HG03060 (cell line): ENCODE measurements around the gene KCNS1.
"Not testable (repeated sequence)": the region's sequence is repeated elsewhere in the genome, so short reads cannot be mapped to it uniquely, and the experiment has no call there.

ENCODE experiments used
- ATAC-seq: cut with Tn5 transposase; IDR thresholded peaks from one replicate; pipeline ENCODE4 v1.9.1; 2021; ENCODE audit warnings: low read depth, moderate number of reproducible peaks; ENCODE audit not compliant: unreplicated experiment

The KCNS1 gene

DNA sequence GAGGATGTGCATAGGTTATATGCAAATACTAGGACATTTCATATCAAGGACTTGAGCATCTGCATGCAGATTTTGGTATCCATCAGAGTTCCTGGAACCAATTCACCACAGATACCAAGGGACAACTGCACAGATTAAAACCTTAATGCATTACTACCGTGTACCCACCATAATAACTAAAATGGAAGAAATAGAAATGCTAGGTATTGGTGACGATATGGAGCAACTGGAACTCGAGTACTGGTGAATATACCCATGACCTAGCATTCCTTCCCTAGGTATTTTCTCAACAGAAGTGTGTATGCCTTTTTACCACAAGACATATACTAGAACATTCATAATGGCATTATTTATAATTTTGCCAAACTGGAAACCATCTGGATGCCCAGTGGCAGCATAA, 18.5 kb downstream of the KCNS1 start:
- no peak for ATAC-seq

DNA sequence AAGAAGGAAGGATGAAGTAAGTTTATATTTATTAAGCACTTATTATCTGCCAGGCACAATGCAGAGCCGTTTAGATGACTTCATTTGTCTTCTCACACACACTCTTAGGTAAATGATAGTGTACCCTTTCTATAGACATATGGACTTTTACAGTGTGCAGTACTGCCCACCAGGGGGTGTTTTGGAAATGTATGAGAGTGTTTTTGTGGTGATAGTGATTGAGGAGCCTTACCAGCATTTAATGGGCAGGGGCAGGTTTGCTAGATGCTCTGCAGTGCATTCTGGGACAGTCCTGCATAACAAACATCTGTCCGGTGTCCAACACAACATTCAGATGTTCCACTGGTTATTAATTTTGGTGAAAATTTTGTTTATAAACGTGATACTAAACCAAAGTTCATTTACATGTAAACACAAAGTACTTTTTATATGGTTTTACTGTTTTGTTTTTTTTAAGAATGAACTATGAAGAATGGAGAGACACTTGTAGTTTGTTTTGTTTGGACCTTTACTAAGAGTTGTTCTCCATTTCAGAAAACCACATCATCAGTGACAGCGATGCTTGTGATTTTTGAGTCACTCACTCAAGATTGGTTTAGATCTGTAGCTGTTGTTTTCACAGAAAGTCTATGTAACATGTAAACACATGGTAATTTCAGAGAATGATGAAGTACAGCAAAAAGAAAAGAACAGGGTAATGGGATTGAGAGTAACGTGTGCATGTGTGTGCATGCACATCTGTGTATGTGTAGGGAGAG, 19.9 kb downstream of the KCNS1 start:
- ATAC-seq: no peak

DNA sequence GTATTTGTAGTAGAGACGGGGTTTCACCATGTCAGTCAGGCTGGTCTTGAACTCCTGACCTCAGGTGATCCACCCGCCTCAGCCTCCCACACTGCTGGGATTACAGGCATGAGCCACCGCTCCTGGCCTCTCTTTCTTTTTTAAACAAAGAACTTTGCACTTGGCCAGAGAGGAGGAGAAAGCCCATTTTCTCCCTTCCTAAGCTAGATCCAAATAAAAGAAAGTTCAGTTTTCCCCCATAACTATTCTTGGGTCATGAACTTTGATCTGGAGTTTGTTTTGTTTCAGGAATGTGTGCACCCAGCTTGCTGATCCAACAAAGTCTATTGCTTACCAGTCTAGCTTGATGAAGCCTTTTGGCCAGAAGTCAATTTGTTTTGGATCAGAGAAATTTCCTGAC, 23.4 kb downstream of the KCNS1 start:
- no peak for ATAC-seq

DNA sequence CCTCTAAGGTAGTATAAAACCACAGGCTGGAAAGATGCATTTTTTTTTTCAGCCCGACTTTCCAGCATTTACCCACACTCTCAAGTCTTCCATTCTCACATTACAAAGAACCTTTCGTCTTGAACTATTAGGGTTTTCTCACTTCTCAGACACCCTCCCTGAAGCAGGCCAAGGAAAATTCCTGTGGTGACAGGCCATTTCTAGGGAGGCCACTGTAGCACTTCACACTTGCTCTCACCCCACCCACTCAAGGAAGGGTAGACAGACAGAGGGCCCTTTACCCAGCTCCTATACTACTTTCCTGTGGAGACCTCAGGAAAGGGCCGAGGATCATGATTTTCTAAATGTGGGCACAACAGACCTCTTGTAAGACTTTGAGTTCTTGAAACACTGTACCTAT, 27.7 kb downstream of the KCNS1 start:
- no peak for ATAC-seq

DNA sequence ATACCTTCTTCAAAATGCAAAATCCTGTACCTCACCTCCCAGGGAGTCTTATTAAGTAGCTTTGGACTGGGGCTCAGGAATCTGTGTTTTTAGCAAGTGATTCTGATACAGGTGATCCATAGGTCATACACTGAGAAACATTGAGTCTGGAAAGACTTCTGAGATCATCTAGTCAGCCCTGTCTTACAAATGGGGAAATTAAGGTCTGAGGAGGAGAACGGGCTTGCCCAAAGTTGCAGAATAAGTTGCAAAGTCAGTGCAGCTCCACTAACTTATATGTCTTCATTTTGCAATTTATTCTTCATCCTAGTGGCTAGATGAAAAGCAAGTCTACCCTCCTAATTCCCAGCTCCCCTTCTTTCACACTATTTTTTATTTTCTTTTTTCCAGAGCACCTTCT, 28.9 kb downstream of the KCNS1 start:
- ATAC-seq: no peak

DNA sequence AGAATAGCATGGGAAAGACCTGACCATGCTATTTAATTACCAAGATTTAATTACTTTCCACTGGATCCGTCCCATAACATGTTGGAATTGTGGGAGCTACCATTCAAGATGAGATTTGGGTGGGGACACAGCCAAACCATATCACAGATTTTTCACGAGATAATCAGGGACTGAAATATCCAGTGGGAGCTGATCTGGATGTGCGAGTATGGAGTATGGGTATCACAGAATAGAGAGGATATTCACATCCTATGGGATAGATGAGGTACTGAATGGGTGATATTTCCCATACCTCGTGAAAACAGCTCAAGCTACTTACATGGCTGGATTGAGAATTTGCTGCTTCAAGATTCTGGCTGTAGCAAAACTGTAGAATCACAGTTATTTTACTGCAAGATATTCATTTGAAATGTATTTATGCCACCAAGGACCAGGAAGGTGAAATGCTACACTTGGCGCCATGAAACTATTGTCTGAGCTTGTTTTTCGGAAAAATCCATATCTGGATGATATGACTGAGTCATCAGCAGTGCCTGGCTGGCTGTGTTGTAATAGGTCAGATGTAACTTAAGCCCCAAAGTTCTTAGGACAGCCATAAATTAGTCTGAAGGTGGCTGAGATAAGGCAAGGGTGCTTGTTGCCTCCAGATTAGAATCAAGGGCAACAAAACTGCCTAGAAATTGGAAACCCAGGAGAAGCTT, 29.8 kb downstream of the KCNS1 start:
- no peak for ATAC-seq

DNA sequence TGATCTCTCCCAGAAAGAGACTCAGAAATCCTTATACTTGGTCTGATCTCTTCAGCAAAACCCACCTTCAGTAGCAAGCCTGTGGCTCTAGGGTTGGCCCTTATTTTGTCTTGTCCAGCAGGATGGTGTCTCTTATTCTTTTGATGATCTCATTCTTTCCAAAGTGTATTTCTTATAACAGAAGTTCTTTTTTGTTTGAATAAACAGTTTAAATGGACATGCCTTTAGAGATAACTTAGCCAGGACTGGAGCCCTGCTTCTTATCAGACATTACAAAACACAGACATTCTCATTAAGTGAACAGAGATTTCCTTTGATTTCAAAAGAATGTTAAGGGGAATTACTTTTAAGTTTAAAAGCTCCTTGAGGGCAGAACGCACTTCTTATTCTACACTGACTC, 31.7 kb downstream of the KCNS1 start:
- no peak for ATAC-seq

DNA sequence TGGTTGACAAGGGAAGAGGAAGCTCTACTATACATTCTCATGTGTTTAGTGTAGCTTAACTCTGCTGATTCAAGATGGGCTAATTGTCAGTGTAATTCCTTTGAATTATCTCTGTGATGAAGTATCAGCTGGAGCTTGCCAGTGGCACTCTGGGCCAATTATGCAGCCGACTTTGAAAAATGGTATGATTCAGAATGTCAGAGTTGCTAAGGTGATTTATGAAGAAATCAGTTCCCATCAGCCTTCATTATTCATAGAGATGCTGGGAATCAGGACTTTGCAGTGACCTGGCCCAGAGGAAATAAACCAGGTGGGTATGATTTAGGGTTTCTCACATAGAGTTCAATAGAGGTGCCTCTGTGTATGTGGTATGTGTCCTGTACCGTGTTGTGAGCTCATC, 33.4 kb downstream of the KCNS1 start:
- no peak for ATAC-seq

DNA sequence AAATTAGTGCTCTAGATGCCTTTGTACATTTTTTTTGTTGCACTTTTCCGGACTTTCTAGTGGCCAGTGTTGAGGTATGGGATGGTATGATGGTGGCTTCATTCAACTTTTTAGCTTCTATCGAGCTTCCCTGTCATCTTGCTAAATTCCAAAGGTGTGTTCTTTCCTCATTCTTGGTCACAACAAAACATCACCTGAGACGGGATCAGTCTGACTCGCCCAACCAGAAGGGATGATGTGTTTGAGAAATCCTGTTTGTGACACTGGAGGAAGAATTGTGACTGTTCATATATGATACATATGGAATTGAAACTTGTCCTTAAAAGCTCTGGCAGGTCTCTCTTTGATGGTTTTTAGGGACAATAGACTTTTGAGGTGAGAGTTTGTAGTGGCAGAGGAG, 33.8 kb downstream of the KCNS1 start:
- no peak for ATAC-seq

DNA sequence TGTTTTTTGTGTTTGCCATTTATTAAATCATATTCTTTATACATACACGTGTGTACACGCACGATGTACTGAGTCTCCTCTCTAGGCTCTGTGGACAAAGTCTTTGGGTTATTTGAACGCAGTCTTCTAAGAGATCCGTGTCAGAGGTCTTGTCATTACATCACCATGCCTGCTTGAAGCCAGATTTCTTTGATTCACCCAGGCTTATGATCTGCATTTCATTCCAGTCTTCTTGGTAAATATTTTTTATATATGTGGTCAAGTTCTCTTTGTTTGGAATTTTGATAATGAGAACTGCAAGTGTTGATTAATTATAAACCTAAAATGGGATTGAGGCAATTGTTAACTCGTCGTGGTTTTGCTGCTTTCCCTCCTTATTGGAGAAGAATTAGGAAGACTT, 34.6 kb downstream of the KCNS1 start:
- ATAC-seq: no peak

DNA sequence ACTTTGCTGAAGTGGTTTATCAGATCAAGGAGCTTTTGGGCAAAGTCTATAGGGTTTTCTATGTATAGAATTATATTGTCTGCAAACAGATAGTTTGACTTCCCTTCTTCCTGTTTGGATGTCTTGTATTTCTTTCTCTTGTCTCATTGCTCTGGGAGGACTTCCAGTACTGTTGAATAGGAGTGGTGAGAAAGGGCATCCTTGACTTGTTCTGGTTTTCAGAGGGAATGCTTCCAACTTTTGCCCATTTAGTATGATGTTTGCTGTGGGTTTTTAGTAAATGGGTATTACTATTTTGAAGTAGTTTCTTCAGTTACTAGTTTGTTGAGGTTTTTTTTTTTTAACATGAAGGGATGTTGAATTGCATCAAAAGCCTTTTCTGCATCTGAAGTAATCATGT, 36.1 kb downstream of the KCNS1 start:
- ATAC-seq: no peak

DNA sequence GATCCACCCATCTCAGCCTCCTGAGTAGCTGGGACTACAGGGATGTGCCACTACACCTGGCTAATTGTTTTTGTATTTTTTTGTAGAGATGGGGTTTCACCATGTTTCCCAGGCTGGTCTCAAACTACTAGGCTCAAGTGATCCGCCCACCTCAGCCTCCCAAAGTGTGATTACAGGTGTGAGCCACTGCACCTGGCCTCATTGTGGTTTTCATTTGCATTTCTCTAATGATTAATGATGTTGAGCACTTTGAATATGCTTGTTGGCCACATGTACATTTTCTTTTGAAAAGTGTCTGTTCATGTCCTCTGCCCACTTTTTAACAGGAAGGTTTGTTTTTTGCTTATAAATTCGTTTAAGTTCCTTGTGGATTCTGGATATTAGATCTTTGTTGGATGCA, 37.8 kb downstream of the KCNS1 start:
- not testable (repeated sequence) for ATAC-seq

DNA sequence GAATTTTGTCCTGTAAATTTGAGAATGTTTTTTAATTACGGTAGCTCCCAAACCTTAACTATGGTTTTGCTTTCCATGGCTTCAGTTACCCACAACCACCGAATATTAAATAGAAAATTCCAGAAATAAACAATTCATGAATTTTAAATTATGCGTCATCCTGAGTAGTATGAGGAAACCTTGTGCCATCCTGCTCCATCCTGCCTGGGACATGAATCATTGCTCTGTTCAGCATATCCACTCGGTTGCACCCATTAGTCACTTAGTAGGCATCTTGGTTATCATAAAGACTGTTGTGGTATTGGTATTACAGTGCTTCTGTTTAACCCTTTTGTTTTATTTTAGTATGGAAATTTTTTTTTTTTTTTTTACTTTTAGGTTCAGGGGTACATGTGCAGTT, 39.7 kb downstream of the KCNS1 start:
- ATAC-seq: no peak

DNA sequence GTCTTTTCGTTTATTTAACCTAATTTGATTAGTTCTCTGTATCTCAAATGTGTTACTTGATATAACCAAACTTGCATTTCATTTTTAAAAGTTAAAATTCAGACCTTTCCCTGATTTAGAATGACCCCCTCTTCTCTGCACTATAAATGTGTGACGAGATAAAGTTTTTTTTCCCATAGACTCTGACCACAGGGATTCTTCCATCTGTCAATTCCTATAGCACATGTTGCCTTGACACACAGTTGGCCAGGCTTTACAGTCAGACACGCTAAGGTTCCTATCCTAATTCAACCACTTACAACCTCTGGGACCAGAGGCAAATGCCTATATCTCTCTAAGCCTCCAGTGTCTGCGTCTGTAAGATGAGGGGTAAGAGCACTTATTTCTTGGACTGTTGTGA, 40.6 kb downstream of the KCNS1 start:
- no peak for ATAC-seq

DNA sequence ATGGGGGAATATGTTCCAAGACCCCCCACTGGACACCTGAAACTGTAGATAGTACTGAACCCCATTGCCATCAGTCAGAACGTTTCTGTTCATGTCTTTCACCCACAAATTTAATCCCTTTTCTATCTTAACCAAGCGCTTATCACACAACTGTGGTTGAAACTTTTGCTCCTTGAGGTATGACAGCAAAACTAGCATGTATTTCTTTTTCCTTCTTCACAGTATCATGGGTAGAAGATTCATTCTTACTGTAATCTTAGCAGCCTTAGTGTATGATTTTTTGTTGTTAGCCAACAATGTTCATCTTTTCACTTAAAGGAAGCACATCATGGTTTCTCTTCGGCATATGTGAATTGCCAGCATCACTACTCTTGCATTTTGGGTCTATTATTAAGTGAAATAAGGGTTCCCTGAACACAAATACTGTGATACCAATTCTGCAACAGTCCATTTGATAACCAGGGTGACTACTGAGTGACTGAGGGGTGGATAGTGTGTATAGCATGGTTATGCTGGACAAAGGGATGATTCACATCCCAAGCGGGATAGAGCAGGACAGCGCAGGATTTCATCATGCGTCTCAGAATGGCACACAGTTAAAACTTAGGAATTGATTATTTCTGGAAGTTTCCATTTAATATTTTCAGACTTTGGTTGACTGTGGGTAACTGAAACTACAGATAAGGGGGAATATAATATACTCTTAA, 41.8 kb downstream of the KCNS1 start:
- ATAC-seq: no peak

DNA sequence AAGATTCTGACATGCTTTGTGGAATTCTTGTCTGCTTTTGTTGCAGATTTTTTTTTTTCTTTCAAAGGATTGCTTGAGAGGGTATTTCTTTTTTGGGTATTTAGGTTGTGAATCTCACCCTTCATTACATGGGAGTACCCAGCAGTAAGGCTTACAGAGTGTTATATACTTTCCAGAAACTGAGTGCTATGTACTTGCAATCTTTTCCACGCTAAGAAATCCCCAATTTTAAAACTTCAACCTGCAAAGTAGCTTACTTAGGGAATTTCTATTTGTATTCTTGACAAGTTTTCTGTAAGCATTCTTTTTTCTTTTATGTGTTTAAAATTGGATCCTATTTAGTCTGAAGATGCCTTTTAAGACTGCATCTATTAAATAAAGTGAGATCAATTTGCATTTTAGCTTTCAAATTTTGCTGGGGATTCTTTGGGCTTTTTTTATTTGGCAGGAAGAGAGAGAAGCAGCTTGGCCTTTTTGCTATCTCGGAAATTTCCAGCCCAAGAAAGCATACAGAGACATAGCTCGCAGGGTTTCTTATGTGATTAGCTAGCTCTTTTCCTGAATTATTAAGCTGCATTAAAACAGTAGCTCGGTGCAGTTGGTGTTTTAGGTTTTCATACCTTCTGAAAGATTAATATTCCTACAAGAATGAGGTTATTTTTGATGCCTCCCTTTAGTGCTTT, 42.6 kb downstream of the KCNS1 start:
- ATAC-seq: no peak

DNA sequence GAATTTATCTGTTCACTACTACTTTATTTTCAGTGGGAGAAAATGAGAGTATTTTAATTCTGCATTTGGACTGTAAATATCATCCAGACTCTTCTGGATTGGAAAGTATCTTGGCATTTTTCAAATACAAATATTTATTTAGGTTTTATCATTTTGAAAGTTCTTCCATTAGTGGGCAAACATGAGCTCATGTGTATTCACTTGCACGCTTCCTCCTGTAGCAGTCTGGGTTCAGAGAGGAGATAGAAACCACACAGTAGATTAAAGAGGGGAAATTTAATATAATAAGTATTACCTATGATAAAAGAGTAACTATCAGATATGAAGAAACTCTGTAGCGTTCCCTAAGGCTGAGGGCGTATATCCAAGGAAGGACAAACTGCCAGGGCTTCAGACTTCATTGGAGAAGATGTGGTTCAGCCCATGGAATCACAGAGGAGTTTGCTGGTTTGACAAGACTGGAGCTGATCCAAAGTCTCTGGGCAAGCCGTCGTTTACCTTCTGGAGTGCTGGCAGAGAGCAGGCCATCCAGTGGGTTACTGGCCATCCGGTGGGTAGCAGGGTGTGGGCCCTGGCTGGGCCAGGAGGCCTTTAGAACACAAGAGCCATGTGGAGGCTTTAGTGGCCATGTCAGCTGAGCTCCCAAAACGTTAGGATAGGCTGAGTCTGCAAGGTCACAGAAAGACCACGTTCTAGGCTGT, 44.3 kb downstream of the KCNS1 start:
- ATAC-seq: no peak

DNA sequence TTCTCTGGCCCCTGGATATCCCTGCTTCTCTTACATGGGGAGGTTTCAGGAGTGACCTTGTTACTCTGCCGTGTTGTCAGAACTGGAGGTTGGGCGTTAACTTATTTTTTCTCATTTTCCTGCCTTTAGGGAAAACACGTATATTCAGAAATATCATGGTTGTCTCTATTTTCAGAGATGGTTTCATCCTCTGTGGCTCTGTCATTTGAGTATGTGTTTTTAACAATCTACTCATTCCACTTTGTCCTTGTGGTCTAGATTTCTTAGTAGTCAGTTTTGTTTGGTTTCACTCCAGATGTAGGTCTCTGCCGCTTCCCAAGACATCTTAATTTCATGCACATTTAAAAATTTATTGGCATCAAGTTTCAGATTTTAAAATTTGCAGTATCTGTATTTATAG, 45.9 kb downstream of the KCNS1 start:
- no peak for ATAC-seq

DNA sequence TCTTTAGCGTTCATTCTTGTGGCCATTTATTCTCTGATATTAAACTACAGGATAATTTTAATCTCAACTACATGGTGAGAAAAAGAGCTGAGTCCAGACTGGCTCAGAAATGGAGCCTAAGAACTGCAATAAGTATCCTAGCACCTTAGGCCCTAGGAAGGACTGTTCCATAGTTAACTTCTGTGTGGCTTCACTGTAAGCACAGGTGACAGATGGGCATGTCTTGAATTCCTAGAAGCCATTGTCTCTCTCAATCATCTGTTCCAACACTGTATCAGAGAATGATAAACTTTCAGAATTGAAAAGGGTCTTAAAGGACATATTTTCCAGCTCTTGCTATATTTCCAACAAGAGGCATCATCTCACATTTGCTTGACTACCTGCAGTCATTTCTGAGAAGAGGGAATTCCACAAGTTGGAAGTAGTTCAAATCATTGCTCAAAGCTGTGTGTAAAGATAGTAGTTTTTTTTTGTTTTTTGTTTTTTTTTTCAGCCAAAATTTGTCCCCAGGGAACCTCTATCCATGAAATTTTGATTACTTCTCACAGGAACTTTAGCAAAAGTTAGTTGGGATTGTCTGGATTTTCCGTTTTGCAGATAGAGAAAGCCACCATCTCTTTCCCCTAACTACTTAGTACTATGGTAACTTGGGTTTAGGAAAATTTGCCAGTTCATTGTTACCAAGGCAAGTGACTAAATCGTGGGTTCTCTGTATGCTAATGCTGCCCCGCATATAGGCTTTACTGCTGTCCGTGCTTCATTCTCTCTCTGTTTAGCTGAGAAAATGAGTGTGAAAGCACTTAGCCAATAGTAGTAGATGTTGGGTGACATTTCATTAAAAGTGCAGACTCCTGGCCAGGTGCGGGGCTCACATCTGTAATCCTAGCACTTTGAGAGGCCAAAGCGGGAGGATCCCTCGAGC, 47.2 kb downstream of the KCNS1 start:
- no peak for ATAC-seq
